NCI-H2107 treated with DMSO at 0.1 percent for 48 hours (cell line): ENCODE data around the gene GUCD1.
A peak's percentile ranks its signal among the peaks of the same experiment; 100 is the strongest.

Experiments used
- DNase-seq: peaks from one replicate; lab custom pipeline; 2025; ENCODE audit not compliant: unreplicated experiment; lab: John Stamatoyannopoulos, UW

Gene GUCD1

GRCh38 chr22:24590596-24591173, 35.7 kb upstream of the GUCD1 start:
- no peak for DNase-seq

GRCh38 chr22:24589518-24590030, 34.6 kb upstream of the GUCD1 start:
- no peak for DNase-seq

- no peak for DNase-seq
Observed at GRCh38 chr22:24588757-24589481, 34.0 kb upstream of the GUCD1 start.

- DNase-seq, result no peak
Observed at GRCh38 chr22:24588381-24588756, 33.4 kb upstream of the GUCD1 start.

GRCh38 chr22:24587948-24588347, 33.0 kb upstream of the GUCD1 start:
- DNase-seq, result no peak

- DNase-seq, result no peak
Observed at GRCh38 chr22:24587251-24587650, 32.3 kb upstream of the GUCD1 start.

- no peak for DNase-seq
Observed at GRCh38 chr22:24585927-24586546, 31.1 kb upstream of the GUCD1 start.

GRCh38 chr22:24585461-24585860, 30.5 kb upstream of the GUCD1 start:
- no peak for DNase-seq

GRCh38 chr22:24584871-24585411, 30.0 kb upstream of the GUCD1 start:
- no peak for DNase-seq

GRCh38 chr22:24584166-24584790, 29.3 kb upstream of the GUCD1 start:
- DNase-seq, result no peak

GRCh38 chr22:24583221-24584165, 28.6 kb upstream of the GUCD1 start:
- DNase-seq, result peak; percentile 85

GRCh38 chr22:24582056-24582814, 27.3 kb upstream of the GUCD1 start:
- DNase-seq, result no peak

GRCh38 chr22:24580276-24580675, 25.3 kb upstream of the GUCD1 start:
- DNase-seq, result no peak

GRCh38 chr22:24579258-24579601, 24.3 kb upstream of the GUCD1 start:
- DNase-seq, result no peak

GRCh38 chr22:24578355-24579257, 23.7 kb upstream of the GUCD1 start:
- DNase-seq, result no peak

- DNase-seq, result no peak
Observed at GRCh38 chr22:24576778-24577177, 21.8 kb upstream of the GUCD1 start.

- no peak for DNase-seq
Observed at GRCh38 chr22:24571266-24571665, 16.3 kb upstream of the GUCD1 start.

- no peak for DNase-seq
Observed at GRCh38 chr22:24567668-24568067, 12.7 kb upstream of the GUCD1 start.
